IPS DF 6.9 (cell line): ENCODE results near the gene MAGOH.

Experiments used
- DNase-seq: peaks from one replicate; pipeline ENCODE4 v3.0.0-alpha.2; 2013; ENCODE audit warnings: low read depth, low spot score
- H3K27ac ChIP-seq: one replicate; pipeline ENCODE4 v1.5.1; 2013; ENCODE audit warnings: low read length, control low read depth
- H3K27me3 ChIP-seq: 2 replicates; pipeline ENCODE4 v1.6.1; 2013; ENCODE audit warnings: mild to moderate bottlenecking, low read length; ENCODE audit not compliant: control insufficient read depth, insufficient read depth
- H3K36me3 ChIP-seq: 2 replicates; pipeline ENCODE4 v1.6.1; 2013; ENCODE audit warnings: low read length; ENCODE audit not compliant: control insufficient read depth, insufficient read depth
- H3K4me1 ChIP-seq: 2 replicates; pipeline ENCODE4 v1.6.1; 2013; ENCODE audit warnings: low read length; ENCODE audit not compliant: control insufficient read depth, insufficient read depth
- H3K4me3 ChIP-seq: 2 replicates; pipeline ENCODE4 v1.5.1; 2013; ENCODE audit warnings: mild to moderate bottlenecking, low read length
- H3K9me3 ChIP-seq: 2 replicates; pipeline ENCODE4 v1.6.1; 2013; ENCODE audit warnings: low read length, inconsistent platforms; ENCODE audit not compliant: control insufficient read depth, insufficient read depth
- WGBS: extraction: QIAGEN DNeasy Blood & Tissue Kit; methylation state at CpG from one replicate; pipeline ENCODE4 v1.1.7; 2013; ENCODE audit warnings: mixed read lengths, missing lambda C conversion rate; ENCODE audit not compliant: insufficient read length, insufficient coverage; 5-methylcytosine and 5-hydroxymethylcytosine counted together

MAGOH gene

GRCh38 chr1:53256511-53257453 is 18.5 kb upstream of the MAGOH start:
- no CpG with 5 or more reads among the region's 11 CpGs for WGBS
- no peak for DNase-seq
- Histone ChIP-seq H3K36me3 (peaks cover 34% of the 10 kb centered on the region), H3K27ac (no peak overlapping the region), H3K4me1 (no peaks in the 10 kb centered on the region), H3K4me3 (no peak overlapping the region), H3K9me3 (no peaks in the 10 kb centered on the region), H3K27me3 (no peaks in the 10 kb centered on the region)

- H3K27me3 ChIP-seq, result no peaks in the 10 kb centered on the region
- H3K36me3 ChIP-seq, result peaks cover 29% of the 10 kb centered on the region
These were observed 16.7 kb upstream of the MAGOH start for GRCh38 chr1:53255031-53255430.

GRCh38 chr1:53254011-53254640 is 15.8 kb upstream of the MAGOH start:
- DNase-seq, result no peak
- no peak overlapping the region for H3K27ac ChIP-seq
- no peaks in the 10 kb centered on the region for H3K27me3 ChIP-seq
- no peaks in the 10 kb centered on the region for H3K9me3 ChIP-seq
- WGBS, result no CpG with 5 or more reads among the region's 4 CpGs
- no peak overlapping the region for H3K4me3 ChIP-seq
- peaks cover 33% of the 10 kb centered on the region for H3K36me3 ChIP-seq
- H3K4me1 ChIP-seq, result no peaks in the 10 kb centered on the region

More at GRCh38 chr1:53255031-53255430, 16.7 kb upstream of the MAGOH start:
- no peaks in the 10 kb centered on the region for H3K9me3 ChIP-seq
- H3K4me3 ChIP-seq, result no peak overlapping the region
- DNase-seq, result no peak
- no peak overlapping the region for H3K27ac ChIP-seq
- no peaks in the 10 kb centered on the region for H3K4me1 ChIP-seq
- WGBS, result no CpG with 5 or more reads among the region's 4 CpGs

GRCh38 chr1:53250325-53250724 is 12.0 kb upstream of the MAGOH start:
- H3K27me3 ChIP-seq, result no peaks in the 10 kb centered on the region
- H3K4me3 ChIP-seq, result no peak overlapping the region
- peaks cover 32% of the 10 kb centered on the region; the same call in 1 of the 2 replicates for H3K36me3 ChIP-seq
- no peaks in the 10 kb centered on the region for H3K4me1 ChIP-seq
- H3K9me3 ChIP-seq, result no peaks in the 10 kb centered on the region
- DNase-seq, result no peak
- H3K27ac ChIP-seq, result no peak overlapping the region
- WGBS, result 96% methylated on average over 3 of the region's 4 CpGs

- DNase-seq, result no peak
- H3K27ac ChIP-seq, result no peak overlapping the region
- H3K9me3 ChIP-seq, result no peaks in the 10 kb centered on the region
- WGBS, result no CpG with 5 or more reads among the region's 3 CpGs
- no peaks in the 10 kb centered on the region for H3K4me1 ChIP-seq
- no peak overlapping the region for H3K4me3 ChIP-seq
- no peaks in the 10 kb centered on the region for H3K27me3 ChIP-seq
- peaks cover 26% of the 10 kb centered on the region; the same call in 1 of the 2 replicates for H3K36me3 ChIP-seq
These were observed 11.4 kb upstream of the MAGOH start for GRCh38 chr1:53249706-53250105.

GRCh38 chr1:53246261-53247134 is 8.2 kb upstream of the MAGOH start:
- 100% methylated on average over 1 of the region's 4 CpGs for WGBS
- Histone ChIP-seq H3K36me3 (peaks cover 21% of the 10 kb centered on the region; the same call in 1 of the 2 replicates), H3K27me3 (no peaks in the 10 kb centered on the region), H3K4me3 (no peak overlapping the region), H3K27ac (no peak overlapping the region), H3K9me3 (no peaks in the 10 kb centered on the region), H3K4me1 (no peaks in the 10 kb centered on the region)
- no peak for DNase-seq

- no CpG with 5 or more reads among the region's 4 CpGs for WGBS
- H3K4me3 ChIP-seq, result no peak overlapping the region
These were observed 5.8 kb upstream of the MAGOH start for GRCh38 chr1:53244141-53244540.

GRCh38 chr1:53242381-53242780 is 4.1 kb upstream of the MAGOH start:
- H3K27me3 ChIP-seq, result no peaks in the 10 kb centered on the region
- peaks cover 7% of the 10 kb centered on the region; the same call in 1 of the 2 replicates for H3K36me3 ChIP-seq
- H3K4me3 ChIP-seq, result no peak overlapping the region
- H3K4me1 ChIP-seq, result 0 out of 2 replicates have a peak, but pooled peaks cover 1% of the 10 kb centered on the region
- H3K9me3 ChIP-seq, result no peaks in the 10 kb centered on the region
- H3K27ac ChIP-seq, result no peak overlapping the region
- no CpG with 5 or more reads among the region's 4 CpGs for WGBS
- DNase-seq, result no peak

More at GRCh38 chr1:53244141-53244540, 5.8 kb upstream of the MAGOH start:
- DNase-seq, result no peak
- no peaks in the 10 kb centered on the region for H3K4me1 ChIP-seq
- H3K36me3 ChIP-seq, result peaks cover 11% of the 10 kb centered on the region; the same call in 1 of the 2 replicates
- H3K9me3 ChIP-seq, result no peaks in the 10 kb centered on the region
- H3K27ac ChIP-seq, result no peak overlapping the region
- H3K27me3 ChIP-seq, result no peaks in the 10 kb centered on the region

GRCh38 chr1:53241828-53242227 is 3.5 kb upstream of the MAGOH start:
- H3K4me1 ChIP-seq, result 0 out of 2 replicates have a peak, but pooled peaks cover 1% of the 10 kb centered on the region
- peaks cover 7% of the 10 kb centered on the region; the same call in 1 of the 2 replicates for H3K36me3 ChIP-seq
- H3K27me3 ChIP-seq, result no peaks in the 10 kb centered on the region
- DNase-seq, result no peak
- H3K27ac ChIP-seq, result no peak overlapping the region
- no peak overlapping the region for H3K4me3 ChIP-seq
- no peaks in the 10 kb centered on the region for H3K9me3 ChIP-seq
- no CpG with 5 or more reads among the region's 2 CpGs for WGBS

GRCh38 chr1:53237638-53238037 is 680 bp downstream of the MAGOH start:
- Histone ChIP-seq H3K27me3 (no peaks in the 10 kb centered on the region), H3K4me3 (peak overlapping the region; percentile 94; the same call in 1 of the 2 replicates), H3K36me3 (peaks cover 10% of the 10 kb centered on the region; the same call in 1 of the 2 replicates), H3K9me3 (no peaks in the 10 kb centered on the region), H3K27ac (no peak overlapping the region), H3K4me1 (0 out of 2 replicates have a peak, but pooled peaks cover 1% of the 10 kb centered on the region)
- WGBS, result no CpG with 5 or more reads among the region's 8 CpGs
- DNase-seq, result no peak
